Measurements from ENCODE around the gene PHLDB1. TPM values are rescaled to one million over a fixed set of nuclear protein-coding genes. Genes with fewer than 3 reads are reported as not detected.

Gene PHLDB1
- total and polyA plus RNA-seq, 2 of the 8 experiments (the other 6 are each of a cell fraction or from before 2014, with no cell fraction given), result 53.9 to 74.8 TPM

DNA sequence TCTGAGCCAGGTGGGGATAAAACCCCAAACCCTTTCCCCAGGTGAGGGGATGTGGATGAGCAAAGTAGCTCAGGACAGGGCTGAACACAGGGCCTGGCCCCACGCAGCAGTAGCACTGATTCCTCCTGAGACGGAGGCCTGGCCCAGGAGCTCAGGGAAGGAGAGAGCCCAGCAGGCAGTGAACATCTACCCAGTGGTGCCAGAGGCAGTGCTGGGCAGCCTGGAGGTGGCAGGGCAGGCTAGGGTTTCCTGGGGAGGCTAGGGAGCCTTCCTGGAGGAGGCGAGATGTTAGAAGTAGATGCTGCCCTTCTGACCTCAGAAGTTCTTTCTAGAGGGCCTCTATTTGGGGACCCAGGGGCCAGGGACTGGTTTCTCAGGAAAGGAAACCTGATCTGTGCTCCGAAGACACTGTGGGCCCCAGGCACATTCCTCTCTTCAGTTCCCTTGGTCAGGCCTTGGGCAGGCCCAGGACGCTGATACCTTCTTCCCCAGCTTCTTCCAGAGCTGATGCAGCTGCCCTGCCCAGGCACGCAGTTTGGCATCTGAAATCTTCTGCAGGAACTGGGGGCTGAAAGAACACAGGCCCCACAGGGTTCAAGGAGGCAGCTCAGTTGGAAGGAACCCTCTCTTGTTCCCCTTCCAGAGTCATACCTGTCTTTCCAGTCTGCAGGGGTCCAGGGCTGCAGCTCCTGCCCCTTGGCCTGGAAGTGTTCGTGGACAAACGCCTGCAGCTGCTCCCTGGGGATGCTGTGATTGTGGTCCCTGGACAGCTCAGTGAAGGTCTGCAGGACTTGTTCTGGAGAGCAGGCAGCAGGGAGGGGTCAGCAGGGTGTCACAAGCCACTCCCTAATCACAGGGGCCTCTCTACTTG is 55.2 kb downstream of the PHLDB1 start (continued):
- TF ChIP-seq, protein P1, sequence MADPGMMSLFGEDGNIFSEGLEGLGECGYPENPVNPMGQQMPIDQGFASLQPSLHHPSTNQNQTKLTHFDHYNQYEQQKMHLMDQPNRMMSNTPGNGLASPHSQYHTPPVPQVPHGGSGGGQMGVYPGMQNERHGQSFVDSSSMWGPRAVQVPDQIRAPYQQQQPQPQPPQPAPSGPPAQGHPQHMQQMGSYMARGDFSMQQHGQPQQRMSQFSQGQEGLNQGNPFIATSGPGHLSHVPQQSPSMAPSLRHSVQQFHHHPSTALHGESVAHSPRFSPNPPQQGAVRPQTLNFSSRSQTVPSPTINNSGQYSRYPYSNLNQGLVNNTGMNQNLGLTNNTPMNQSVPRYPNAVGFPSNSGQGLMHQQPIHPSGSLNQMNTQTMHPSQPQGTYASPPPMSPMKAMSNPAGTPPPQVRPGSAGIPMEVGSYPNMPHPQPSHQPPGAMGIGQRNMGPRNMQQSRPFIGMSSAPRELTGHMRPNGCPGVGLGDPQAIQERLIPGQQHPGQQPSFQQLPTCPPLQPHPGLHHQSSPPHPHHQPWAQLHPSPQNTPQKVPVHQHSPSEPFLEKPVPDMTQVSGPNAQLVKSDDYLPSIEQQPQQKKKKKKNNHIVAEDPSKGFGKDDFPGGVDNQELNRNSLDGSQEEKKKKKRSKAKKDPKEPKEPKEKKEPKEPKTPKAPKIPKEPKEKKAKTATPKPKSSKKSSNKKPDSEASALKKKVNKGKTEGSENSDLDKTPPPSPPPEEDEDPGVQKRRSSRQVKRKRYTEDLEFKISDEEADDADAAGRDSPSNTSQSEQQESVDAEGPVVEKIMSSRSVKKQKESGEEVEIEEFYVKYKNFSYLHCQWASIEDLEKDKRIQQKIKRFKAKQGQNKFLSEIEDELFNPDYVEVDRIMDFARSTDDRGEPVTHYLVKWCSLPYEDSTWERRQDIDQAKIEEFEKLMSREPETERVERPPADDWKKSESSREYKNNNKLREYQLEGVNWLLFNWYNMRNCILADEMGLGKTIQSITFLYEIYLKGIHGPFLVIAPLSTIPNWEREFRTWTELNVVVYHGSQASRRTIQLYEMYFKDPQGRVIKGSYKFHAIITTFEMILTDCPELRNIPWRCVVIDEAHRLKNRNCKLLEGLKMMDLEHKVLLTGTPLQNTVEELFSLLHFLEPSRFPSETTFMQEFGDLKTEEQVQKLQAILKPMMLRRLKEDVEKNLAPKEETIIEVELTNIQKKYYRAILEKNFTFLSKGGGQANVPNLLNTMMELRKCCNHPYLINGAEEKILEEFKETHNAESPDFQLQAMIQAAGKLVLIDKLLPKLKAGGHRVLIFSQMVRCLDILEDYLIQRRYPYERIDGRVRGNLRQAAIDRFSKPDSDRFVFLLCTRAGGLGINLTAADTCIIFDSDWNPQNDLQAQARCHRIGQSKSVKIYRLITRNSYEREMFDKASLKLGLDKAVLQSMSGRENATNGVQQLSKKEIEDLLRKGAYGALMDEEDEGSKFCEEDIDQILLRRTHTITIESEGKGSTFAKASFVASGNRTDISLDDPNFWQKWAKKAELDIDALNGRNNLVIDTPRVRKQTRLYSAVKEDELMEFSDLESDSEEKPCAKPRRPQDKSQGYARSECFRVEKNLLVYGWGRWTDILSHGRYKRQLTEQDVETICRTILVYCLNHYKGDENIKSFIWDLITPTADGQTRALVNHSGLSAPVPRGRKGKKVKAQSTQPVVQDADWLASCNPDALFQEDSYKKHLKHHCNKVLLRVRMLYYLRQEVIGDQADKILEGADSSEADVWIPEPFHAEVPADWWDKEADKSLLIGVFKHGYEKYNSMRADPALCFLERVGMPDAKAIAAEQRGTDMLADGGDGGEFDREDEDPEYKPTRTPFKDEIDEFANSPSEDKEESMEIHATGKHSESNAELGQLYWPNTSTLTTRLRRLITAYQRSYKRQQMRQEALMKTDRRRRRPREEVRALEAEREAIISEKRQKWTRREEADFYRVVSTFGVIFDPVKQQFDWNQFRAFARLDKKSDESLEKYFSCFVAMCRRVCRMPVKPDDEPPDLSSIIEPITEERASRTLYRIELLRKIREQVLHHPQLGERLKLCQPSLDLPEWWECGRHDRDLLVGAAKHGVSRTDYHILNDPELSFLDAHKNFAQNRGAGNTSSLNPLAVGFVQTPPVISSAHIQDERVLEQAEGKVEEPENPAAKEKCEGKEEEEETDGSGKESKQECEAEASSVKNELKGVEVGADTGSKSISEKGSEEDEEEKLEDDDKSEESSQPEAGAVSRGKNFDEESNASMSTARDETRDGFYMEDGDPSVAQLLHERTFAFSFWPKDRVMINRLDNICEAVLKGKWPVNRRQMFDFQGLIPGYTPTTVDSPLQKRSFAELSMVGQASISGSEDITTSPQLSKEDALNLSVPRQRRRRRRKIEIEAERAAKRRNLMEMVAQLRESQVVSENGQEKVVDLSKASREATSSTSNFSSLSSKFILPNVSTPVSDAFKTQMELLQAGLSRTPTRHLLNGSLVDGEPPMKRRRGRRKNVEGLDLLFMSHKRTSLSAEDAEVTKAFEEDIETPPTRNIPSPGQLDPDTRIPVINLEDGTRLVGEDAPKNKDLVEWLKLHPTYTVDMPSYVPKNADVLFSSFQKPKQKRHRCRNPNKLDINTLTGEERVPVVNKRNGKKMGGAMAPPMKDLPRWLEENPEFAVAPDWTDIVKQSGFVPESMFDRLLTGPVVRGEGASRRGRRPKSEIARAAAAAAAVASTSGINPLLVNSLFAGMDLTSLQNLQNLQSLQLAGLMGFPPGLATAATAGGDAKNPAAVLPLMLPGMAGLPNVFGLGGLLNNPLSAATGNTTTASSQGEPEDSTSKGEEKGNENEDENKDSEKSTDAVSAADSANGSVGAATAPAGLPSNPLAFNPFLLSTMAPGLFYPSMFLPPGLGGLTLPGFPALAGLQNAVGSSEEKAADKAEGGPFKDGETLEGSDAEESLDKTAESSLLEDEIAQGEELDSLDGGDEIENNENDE (IDR thresholded peaks at IDR 0.05; ENCODE audit: insufficient replicate concordance, low read length), result no peak
- no peak for TF ChIP-seq POLR2A (IDR thresholded peaks at IDR 0.05; ENCODE audit: control extremely low read depth in 1 of 2, low read depth in 2 of 2, low read length in 2 of 2)
- no peak for TF ChIP-seq CREB1 (IDR thresholded peaks at IDR 0.05)
- TF ChIP-seq BCL11A (IDR thresholded peaks at IDR 0.05; ENCODE audit: low read depth in 2 of 2, low read length in 2 of 2), result no peak
- no peak for TF ChIP-seq SUZ12 (IDR thresholded peaks at IDR 0.05; ENCODE audit: low read length)
- no peak for TF ChIP-seq POU5F1 (IDR thresholded peaks at IDR 0.05; ENCODE audit: low read depth, low read length)
- no peak for TF ChIP-seq MAFK (IDR thresholded peaks at IDR 0.05; ENCODE audit: low read depth, low read length)
- TF ChIP-seq SAP30 (IDR thresholded peaks at IDR 0.05; ENCODE audit: insufficient read depth, insufficient replicate concordance, low read length), result no peak
- TF ChIP-seq TEAD4 (IDR thresholded peaks at IDR 0.05; ENCODE audit: low read depth, low read length), result no peak
- TF ChIP-seq SRF (IDR thresholded peaks at IDR 0.05; ENCODE audit: low read depth, low read length), result no peak

All from H1 (cell line).